Activated T-cell treated with anti-CD3 and anti-CD28 coated beads for 4 hours (primary cell): ENCODE results near the gene MRPL18.

Experiments
- DNase-seq: peaks from one replicate; pipeline ENCODE4 v3.0.0-alpha.2; 2020

The MRPL18 gene

GRCh38 chr6:159844737-159845645 is 54.7 kb downstream of the MRPL18 start:
- DNase-seq, result no peak
